Fibroblast of skin of right quadriceps (primary cell): ENCODE results near the gene RGS6.

ENCODE experiments used
- DNase-seq: peaks from one replicate; pipeline ENCODE4 v3.0.0-alpha.2; 2013

Gene RGS6

DNA sequence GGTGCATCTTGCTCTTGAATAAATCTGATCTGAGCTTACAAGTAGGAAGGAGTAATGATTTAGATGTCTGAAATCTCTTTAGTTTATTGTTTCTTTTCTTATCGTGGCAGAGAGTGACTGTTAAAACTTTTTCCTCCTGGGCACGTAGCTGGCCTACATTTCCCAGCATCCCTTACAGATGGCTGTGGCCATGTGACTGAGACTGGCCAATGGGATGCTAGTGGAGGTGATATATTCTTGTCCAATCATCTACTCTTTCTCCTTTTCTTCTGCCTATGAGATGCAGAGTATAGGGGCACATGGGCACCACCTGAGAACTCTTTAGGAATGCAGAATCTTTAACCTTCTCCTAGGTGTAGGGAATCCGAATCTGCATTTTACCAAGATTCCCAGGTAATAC, 237.3 kb downstream of the RGS6 start:
- DNase-seq = no peak

DNA sequence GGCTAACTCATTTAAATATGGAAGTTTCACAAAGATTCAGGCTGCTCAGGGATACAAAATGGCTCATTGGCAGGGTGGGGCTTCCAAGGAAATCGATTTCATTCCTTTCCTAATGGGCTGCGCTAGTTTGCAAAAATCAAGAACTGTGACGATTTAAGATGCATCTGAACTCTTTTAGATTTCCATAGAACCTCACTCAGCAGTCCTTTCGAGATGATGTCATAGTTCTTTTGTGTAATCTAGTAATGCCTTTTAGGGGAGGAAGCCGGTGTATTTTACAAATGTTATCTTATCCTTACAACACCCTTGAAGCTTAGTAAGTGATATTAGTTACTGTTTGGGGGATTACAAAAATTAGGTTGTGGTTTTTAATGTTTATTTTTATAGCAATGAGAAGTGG, 239.8 kb downstream of the RGS6 start:
- DNase-seq = no peak

DNA sequence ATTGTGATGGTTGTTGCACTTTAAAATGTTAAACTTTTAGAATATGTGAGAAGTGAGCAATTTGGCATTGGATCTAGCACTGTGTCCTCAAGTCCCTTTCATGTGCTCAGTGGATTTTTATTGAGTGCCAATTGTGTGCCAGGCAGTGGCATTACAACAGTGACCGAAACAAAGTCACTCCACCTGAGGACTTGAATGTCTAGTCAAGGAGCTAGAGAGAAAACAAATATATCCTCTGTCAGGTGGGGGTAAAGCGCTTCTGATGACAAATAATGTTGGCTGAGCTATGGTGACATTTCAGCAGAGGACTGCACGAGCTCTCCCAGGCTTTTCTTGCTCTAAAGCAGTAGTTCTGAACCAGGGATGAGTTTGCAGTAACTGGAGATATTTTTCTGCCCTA, 240.4 kb downstream of the RGS6 start:
- no peak for DNase-seq

DNA sequence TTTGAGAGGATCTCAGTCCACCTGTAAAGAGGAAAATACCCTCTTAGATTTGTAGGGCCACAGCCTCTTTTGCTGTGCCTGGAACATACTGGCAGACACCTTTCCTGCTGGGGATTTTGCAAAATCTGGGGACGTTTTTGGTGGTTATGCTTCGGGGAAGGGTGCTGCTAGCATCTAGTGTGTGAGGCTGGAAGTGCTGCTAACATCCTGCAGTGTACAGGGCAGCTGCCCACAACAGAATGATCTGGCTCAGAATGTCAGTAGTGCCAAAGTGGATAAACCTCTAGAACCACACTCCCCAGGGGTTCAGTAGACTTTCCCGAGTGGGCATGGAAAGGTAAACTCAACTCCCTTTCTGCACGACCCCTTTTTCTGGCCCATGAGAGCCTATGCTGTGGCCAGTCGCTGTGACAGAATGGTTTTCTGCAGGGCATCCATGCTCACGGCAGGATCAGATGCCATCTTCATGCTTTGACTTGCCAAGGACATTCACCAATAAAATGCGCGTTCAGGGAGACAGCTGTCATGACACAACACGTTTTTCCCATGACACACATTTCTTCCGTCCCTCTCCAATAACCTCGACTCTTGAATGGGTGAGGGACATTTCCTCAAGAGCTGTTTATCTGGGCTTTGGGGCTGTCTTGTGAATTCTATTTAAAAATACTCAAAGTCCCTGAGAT, 240.9 kb downstream of the RGS6 start:
- DNase-seq = no peak

DNA sequence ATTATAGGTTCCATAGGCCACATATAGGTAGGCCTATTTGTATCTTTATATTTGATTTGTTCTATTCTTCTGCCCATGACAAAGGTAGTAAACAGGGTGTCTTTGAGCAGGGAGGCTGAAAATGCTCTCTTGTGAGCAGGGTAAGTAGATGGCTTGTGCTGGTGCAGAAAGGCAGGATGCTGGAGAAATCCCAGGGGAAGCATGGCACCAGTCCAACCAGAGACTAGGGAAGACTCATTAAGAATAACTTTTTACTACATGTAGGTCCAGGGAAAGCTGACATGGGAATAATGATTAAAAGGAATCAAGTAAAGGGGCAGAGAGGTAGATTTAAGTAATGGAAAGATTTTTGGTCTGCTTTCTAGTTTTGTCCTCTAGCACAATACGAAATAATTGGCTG, 245.0 kb downstream of the RGS6 start:
- DNase-seq = no peak

DNA sequence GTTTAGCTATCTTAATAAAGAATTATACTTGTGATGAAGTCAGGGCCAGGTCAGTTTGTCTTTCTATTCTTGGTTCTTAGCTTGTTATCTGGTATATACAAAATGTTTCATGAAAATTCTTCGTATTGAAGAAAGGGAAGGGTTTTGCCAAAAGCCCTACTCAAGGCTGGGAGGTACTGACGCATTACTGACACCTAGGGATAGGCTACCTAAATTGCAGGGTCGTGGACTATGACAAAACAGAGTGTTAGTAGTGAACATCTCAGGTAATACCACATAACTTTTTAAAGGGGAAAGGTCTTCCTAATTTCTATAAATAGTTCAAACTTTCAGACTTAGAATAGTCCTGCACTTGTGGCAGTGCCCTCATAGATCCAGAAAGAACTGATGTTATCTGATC, 246.3 kb downstream of the RGS6 start:
- no peak for DNase-seq

DNA sequence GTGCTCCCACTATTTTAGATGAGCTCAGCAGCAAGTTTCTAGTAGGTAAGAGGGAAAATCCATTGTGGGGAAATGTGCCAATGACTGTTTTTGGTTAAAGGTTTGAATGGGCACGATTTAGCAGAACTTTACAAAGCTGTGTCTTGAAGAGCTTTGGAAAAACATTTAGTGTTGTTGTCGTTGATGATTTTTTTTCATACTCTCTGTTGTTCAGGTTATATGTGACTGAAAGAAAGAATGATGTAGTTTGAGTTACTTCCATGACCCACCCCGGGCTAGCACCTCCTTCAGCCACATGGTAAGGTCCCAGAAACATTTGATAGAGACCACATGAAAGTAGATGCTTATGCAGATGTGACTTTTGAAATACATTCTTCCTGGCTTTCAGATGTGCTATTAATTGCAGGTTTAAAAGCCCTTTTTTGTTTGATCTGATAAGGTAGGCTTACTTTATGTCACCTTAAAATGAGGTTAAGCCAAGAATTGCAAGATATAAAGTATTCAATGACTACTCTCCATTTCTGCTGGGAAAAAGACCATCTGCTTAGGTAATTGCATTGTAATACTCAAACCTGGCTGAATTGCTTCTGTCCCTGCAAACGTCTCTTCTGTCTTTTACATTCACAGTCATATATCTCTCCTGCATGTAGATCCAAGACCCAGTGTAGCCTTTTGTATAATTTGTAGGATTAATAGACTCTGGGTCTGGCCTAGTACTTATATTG, 250.6 kb downstream of the RGS6 start:
- DNase-seq = no peak

DNA sequence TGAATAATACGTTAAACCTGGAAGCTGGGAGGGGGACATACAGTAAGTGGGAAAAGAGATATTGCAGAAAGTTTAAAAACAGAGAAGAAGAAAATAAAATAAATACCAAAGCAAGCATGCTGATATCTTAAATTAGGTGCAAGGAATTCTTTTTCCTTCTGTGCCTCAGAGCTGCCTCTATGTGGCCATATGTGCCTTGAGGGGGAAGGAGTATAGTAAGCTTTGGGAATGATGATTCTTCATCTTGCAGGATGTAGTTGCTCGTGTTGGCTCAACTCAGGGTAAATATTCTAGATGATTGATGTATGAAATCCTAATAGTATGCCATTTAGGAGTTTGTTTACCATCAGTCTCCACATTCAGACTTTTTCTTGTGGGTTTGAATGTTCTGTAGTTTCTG, 251.4 kb downstream of the RGS6 start:
- no peak for DNase-seq

DNA sequence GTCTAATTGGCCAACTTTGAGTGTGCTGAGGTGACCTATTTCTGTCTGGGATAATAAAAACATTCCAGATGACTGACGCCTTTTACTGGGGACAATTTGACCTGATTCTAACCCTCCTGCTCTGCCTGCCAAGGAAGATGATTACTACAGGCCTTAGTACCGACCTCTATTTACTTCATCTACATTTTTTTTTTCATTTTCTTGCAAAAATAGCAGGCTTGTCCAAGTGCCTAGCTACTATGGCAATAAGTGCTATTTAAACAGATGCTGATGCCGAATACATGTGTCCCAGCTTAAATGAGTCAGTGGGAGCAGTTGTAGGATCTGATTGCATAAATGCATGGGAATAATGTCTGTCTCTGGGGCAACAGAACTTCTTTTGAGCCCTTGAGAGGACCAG, 254.3 kb downstream of the RGS6 start:
- DNase-seq = no peak

DNA sequence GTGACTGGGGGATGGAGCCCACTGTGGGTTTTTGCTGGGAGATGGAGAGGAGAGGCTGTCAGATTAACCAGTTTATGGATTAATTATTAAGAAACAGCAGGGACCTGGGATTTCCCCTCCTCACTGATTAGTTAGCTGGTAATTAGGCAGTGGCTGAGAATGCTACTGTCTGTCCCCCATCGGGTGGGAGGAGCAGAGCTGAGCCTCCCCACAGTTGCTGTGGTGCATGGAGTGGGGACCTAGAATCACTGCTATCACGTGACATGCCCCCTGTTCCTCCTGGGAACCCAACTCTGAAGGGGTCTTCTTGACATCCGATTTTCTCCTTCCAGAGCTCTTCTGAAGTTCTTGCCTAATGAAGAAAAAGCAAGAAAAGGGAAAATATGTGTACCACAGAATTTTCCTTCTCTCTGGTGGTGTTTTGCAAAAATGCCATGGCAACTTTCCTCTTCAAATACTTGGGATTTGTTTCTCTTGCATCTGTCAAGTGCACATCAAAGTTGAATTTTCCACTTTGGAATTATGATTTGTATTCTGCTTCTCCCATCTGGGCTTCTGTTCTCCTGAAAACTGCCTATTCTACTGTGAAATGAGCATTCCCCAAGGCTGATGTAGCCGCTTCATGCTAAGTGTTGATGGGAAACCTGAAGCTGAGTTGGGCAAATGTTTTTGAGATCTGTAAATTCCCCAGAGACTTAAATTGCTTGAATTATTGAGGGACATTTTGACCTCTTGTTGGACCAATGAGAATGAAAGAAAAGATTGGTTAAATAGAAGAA, 264.2 kb downstream of the RGS6 start:
- no peak for DNase-seq

DNA sequence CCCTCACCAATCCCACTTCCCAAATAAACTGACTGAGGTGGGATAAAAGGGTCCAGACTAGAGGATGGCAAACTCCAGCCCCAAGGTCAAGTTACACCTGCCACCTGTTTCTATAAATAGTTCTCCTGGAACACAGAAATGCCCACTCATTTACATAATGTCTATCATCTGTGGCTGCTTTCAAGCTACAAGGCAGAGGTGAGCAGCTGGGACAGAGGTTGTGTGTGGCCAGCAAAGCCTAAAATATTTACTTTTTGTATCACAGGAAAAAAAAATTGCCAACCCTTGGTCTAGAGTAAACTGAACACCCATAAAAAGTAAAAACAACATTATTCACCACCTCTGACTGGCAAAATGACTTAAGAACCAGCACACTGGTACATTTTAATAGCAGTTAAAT, 269.4 kb downstream of the RGS6 start:
- no peak for DNase-seq

DNA sequence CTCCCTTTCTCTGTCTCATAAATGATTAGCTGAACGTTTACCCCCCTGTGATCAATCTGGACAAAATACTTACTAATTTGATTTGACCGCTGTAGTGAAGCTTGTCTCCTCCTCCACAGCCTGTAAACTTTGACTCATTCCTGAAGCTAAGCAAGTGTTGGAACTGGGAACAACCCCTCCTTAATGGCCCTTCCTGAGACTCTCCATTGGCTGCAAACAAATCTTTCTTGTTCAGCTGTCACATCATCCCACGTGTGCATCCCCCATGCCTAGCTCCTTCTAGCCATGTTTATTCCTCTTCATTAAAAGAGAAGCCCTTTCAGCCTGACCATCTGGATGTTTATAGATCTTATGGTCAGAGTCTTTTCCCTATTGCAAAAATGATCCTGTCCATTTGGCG, 281.2 kb downstream of the RGS6 start:
- no peak for DNase-seq

DNA sequence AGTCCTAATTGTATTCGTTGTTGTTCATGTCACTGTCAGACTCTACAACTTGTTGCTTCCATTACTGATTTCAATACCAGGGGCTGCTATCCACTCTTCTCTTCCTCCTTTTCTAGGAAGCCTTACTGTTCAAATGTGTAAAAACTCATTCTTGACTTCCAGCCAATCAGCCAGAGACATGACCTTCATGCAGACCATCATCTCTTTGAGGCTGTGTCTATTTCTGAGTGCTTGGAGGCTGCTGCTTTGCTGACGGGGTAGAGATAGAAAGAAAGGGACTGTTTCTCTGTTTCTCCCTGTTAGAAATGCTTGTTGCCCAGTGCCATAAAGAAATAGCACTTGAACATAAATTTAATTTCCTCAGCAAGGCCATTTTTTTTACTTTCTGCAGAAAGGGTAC, 282.9 kb downstream of the RGS6 start:
- no peak for DNase-seq

DNA sequence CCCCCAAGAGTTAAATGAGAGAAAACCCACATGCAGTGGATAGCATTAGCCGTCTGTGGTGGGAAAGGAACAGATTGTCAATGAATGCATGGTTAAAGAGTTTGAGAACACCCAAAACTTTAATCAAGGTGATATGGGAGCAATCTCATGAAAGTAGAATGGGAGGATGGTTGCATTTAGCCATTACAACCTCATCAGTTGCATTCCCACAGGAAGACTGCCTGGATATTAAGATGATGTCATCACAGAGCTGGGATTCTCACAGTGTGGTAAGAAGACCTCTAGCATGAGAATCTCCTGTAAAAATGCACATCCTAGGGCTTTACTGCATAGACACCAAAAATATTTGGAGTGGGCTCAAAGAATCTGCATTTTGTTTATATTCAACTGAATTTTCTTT, 284.9 kb downstream of the RGS6 start:
- no peak for DNase-seq

DNA sequence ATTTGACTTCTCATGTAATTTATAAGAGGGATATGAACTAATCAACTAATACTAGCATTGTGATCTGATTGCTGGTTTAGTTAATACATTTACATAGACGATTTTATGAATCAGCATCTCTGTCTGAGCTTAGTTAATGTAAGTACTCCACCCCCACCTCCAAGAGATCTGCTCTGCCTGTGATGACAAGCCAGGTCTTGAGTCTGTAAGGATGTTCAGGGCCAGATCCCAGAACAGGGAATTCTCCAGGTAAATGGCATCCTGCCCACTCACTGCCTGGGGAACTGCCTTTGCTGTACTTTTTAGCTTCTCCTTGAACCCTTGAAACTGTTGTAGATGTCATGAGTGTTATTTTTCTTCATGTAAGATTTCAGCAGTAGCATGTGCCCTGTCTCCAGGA, 289.8 kb downstream of the RGS6 start:
- DNase-seq = no peak

DNA sequence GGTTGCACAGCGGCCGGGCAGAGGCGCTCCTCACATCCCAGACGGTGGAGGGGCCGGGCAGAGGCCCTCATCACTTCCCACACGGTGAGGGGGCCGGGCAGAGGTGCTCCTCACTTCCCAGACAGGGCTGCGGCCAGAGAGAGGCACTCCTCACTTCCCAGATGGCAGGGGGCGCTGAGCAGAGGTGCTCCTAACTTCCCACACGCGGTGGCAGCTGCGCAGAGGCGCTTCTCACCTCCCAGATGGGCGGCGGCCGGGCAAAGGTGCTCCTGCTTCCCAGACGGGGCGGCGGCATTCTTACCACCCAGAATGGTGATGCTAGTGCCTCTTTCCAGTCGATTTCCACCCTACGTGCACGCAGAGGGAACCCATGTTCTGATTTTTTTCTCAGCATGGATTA, 304.4 kb downstream of the RGS6 start:
- DNase-seq = no peak

DNA sequence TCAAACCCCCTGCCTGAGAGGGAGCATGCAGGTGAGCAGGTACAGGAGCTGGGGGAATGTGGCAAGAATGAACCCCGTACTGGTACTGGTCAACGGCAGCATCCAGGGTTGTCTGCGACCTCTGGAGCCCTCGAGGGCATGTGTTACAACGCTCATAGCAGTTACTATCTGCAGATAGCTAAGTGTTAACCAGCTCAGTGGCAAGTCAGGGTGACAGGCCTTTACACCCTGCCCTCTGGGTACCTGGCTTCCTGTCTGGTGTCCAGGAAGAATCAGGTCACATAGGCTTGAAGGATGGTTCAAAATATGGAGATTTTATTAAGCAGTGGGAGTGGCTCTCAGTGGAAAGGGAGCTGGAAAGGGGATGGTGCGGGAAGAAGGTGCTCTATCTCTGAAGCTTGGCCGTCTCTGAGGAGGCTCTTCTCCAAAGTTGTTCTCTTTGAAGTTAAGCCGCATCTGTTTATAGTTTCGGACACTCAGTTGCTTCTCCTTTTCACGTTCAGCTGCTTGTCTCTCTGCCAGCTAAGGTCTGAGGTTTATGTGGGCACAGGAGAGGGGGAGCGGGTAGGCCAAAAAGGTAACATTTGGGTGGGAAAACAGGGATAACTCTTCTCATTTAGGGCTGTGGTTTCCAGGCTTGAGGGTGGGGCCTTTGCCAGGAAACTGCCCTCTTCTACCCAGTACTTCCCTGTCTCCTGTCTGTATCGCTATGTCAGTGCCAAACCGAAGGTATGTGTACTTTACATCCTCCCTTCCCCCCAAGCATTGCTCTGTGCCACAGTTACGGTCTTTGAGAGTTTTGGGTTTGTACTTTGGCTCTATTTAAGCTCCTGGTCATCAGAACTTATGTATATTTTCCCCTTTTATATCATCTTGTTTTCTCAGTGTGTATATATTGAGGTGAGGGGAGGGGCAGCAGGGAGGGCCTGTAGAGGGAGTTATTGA, 305.8 kb downstream of the RGS6 start:
- no peak for DNase-seq

DNA sequence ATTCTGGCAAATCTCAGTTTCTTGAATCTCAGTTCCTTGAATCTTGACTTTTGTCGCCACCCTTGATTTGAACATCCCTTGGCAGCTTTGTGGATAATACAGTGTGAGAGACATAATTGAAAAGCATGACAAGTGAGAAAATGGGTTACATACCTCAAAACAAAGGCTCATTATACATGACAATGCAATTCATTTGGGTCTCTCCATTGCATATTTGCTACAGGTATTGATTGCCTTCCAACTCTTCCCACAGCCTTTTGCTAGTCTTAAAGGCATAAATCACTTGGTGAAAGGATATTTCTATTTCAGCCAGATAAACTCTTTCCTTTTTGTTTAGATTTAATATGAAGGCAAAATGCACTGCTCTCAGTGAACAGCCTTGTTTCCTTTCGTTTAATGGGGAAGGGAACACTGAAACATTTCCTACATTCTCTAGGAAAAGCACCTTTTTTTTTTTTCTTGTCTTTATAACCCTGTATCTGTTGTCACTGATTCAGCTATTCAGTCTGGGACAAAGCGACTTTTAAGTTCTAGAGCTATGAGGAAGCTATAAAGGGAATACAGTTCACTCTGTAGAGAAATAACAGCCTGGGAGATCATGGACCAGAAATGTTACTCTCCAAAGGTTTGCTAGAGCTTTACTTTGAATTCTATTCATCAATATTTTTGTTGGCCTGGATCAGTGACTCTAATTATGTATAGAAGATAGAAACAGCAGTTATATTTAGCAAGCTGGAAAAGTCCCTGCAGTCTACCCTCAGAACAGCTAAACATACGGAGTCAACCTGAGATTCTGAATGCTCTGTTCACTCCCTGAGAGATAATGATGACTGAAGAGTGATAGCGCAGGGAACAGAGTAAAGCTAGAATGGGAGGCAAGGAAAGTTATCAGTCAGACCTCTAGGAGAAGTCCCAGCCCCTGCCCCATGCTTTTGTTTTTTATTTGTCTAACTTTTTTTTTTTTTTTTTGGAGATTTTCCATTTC, 311.4 kb downstream of the RGS6 start:
- DNase-seq = no peak

DNA sequence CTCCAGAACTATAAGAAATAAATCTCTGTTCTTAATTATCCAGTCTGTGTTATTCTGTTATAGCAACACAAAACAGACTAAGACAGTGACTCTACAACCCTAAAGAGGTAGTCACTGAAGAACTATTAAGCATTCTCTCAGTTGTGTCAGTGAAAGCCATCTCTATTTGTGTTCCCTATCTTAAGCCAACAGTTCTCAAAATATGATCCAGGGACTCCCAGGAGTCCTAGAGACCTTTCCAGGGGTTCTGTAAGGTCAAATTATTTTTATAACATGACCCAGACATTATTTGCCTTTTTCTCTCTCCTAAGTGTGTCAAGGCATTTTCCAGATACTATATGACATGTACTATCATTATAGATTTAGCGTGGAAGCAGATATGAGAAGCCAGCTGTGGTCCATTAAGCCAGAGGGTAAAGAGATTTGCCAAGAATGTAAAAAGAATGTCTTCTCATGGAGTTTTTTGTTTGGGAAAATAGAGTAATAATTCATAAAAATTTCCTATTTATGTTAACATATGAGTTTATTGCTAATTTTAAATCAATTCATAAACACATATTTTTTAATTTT, 315.8 kb downstream of the RGS6 start:
- no peak for DNase-seq

DNA sequence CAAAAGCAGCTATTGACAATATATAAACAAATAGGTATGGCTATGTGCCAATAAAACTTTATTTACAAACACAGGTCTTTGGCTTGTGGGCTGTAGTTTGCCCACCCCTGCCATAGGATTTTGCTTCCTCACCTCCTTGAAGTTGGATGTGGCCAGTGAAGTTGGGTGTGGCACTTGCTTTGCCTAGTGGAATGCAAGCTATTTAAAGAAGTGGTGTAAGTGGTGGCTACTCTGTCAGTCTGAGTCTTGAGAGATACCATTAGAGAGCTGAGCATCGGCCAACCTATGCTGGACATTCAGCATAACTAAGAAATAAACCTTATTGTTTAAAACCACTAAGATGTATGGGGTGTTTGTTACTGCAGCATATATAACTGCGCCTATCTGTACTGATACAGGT, 321.3 kb downstream of the RGS6 start:
- no peak for DNase-seq

DNA sequence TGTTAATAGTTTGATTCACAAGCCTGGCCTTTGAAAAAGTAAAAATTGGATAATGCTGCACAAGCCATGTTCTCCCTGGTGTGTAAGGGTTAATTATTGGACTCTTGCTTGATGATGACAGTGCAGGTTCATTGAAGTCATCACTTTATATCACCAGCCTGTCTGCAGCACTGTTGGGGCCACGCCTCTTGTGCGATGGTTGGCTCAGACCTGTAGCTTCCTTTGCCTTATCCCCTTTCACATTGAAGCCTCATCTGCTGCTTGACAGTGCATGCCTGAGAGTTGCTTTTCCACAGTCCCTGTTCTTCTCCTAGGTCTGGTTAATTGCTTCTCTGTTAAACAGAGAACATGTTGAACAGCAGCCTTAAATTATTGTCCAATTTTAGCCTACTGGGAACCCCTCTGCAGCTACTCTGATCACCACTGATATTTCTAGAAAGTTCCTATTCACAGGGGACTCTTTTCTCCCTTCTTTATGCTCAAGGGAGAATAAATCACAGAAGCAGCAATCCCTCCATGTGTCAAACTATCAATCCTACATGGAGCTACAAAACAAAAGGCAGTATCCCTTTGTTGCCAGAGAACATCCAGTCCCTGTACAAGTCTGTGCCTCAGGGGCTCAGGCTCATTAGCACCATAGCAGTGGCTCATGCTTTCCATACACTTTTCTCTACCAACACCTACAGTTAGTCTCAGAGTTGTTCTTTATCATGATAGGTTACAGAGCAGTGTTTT, 322.1 kb downstream of the RGS6 start:
- DNase-seq = no peak
